ENCODE measurements around the gene LPAR3.
A peak's percentile ranks its signal among the peaks of the same experiment; 100 is the strongest.

Gene LPAR3, protein sequence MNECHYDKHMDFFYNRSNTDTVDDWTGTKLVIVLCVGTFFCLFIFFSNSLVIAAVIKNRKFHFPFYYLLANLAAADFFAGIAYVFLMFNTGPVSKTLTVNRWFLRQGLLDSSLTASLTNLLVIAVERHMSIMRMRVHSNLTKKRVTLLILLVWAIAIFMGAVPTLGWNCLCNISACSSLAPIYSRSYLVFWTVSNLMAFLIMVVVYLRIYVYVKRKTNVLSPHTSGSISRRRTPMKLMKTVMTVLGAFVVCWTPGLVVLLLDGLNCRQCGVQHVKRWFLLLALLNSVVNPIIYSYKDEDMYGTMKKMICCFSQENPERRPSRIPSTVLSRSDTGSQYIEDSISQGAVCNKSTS

DNA sequence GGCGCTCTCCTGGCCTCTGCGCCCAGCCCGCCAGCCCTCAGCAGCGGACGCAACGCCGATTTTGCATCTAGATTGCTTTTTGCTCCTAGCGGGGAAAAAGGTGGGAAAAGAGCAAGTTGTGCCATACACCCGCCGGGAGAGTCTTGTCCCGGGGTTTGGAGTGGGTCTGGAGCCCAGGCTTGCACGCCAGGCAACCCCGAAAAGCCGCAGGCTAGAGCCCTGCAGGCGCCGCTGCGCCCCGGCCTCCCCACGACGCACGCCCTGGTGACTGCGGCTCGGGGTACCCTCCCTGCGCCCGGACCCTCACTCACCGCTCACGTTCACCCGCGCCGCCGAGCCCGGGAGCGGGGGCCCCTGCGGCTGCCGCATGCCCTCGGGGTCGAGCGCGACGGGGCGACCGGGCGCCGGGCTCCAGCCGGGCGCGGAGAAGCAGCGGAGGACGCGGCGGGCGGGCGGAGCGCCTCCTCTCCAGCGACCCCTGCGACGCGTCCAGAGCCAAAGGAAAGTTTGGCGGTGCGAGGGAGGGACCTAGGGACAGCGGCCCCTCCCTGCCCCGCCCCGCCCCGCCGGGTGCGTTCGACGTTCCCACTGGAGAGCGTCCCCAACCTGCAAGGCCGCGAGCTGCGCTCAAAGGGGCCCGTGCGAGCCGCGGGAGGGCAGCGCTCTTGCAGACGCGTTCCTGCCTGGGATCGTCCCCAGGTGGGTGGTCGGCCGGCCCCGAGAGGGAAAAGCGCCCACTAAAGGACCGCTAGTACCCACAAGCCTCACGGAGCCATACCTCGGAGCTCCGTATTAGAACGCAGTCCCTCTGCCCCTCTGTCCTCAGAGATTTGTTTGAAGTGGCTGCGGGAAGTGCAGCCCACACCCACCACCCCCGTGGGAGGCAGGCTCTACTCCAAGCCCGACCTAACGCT lies at the start of gene LPAR3:
Gene LPAR3 (minus strand): TSS at position 502 of the 914 bp plus-strand sequence. CDS start 27,086 bp downstream, outside the sequence.
- peak within 1 kb of the TSS; percentile 45 for H3K4me3 ChIP-seq (ENCODE audit: low read depth, low read length)
- DNase-seq (ENCODE audit: low read depth) = no peak

DNA sequence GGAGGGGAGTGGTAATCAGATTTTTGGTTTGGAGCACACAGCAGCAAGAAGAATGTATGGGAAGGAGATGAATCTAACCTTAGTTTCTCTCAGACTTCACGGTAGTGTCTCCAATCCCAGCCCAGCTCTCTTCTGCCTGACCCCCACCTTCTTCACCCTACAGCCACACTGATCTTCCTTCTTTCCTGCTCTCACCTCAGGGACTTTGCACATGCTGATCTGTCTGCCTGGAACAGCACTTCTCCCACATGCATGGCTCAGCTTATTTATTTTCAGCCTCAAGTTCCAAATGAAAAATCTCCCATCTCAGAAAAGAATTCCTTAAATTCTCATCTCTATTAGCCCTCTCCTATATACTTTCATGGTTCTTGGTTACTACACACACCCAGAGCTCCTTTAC lies 48.8 kb upstream of the LPAR3 start:
- H3K4me3 ChIP-seq (ENCODE audit: low read depth, low read length) = no peak overlapping the region
- DNase-seq (ENCODE audit: low read depth) = no peak

DNA sequence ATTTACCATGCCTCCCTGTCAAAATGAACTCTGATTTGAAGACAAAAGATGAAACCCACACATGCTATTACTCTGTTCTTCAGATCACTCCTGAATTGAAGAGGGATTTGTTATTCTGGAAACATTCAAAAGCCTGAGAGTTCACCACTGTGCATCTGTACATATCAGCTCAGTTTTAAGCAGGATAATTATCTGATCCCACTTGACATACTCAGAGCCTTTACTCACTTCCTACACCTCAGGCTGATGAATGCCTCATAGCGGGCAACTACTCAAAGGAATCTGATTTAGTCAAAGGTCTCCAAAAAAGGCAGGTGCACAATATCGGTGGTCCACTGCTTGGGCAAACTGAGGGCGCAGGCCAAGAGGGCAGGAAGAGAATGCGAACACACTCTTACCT lies 47.5 kb upstream of the LPAR3 start:
- no peak overlapping the region for H3K4me3 ChIP-seq (ENCODE audit: low read depth, low read length)
- no peak for DNase-seq (ENCODE audit: low read depth)

DNA sequence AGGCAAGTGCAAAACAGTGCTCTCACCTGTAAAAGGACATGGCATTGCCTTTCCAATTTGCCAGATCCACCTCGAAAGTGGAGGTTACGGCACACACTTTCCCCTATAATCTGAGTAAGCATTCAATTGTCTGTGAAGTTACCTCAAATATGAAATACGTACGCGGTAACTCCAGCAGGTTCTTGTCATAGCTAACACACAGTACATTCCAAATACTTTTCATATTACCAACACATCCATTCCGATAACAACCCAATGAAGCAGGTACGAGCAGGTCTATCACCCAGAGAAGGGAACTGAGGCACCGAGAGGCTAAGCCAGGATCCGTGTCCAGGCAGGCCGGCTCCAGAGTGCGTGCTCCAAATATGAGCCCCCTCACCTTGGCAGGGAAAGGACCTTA lies 46.8 kb upstream of the LPAR3 start:
- DNase-seq (ENCODE audit: low read depth) = no peak
- H3K4me3 ChIP-seq (ENCODE audit: low read depth, low read length) = no peak overlapping the region

DNA sequence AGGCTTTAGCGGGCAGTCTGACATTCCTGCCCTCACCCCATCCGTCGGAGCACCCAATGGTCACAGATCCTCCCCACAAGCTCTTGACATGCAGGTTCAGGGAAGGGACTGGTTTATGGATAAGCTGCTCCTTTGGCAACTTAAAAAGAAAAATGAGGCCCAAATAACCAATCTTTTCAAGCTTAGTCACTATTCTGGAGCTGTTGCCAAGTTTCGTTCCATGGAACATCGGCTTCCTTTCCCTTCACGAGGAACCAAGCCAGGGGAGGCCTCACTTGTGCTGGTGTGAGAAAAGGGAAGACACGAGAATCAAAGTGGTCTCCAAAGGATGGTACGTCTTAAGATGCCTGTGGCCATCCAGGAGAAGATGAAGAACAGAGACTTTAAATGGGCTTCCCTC lies 46.1 kb upstream of the LPAR3 start:
- H3K4me3 ChIP-seq (ENCODE audit: low read depth, low read length) = no peak overlapping the region
- peak; percentile 11 for DNase-seq (ENCODE audit: low read depth)

DNA sequence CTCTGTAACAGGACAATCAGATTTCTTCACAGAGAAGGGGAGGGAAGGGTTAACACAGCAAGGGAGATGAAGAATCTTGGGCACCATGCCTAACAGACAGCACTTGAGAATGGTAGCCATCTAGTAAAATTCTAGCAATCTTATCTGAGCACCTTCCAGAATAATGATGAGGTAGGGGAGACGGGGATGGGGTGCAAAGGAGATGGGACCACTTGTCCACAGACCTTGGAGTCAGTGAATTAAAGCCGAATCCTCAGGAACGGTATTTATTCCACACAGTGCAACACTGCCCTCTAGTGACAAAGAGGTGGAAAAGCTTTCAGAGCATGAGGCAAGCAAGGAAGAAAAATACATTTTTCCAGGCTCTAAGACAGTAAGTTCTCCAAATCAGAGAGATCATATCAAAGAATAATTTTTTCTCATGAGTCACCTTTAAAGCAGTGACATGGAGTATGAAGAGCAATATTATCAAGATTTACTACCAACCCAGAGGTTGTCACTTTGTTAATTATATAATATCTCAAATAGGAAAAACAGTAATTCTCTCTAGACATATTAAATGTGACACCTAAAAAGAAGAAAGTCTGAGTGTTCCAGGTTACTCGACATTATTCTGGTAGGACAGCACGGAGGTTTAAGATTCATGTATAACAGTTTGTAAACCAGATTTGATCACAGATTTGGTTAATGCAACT lies 43.3 kb upstream of the LPAR3 start:
- no peak overlapping the region for H3K4me3 ChIP-seq (ENCODE audit: low read depth, low read length)
- no peak for DNase-seq (ENCODE audit: low read depth)

DNA sequence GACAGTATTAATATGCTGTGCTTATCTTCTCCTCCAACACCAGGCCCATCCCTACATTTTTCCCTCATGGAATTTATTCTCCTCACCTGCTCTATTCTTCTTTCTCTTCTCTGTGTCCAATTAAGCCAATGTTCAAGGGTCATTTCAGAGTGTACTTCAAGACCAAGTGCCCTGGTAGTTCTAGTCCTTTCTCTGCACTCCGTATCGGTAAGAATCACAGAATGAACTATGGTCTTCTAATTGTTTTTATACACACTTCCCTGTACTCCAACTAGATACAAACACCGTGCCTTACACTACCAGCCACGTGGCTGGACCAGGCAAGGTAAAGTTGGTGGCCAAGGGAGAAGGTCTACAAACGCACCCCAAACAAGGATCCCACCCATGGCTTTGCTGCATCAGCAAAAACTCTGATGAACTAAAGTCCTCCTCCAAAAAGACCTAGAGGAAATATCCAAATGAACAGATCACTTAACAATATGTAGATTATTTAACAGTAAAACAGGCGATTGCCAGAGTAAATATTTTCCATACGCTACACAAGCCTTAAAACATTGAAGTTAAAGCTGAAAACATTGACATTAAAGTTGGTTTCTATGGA lies 40.1 kb upstream of the LPAR3 start:
- H3K4me3 ChIP-seq (ENCODE audit: low read depth, low read length) = no peak overlapping the region
- DNase-seq (ENCODE audit: low read depth) = no peak

DNA sequence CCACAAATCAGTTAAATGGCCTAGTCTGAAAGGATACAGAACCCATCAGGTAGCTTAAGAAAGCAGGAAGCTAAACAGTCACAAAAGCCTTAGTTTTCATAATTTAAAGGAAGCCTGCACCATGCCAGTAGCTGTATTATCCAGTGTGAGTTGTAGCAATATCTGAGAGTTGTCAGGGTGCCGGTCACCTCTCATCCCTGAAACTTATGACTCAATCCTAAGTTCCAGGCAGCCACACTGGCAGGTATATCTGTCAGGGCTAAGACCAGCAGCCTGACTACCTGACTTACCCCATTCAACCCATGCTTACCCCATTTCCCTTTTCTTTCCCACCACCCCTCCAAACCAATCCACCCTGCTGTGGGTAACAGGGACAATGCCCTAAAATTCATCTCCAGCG lies 37.8 kb upstream of the LPAR3 start:
- DNase-seq (ENCODE audit: low read depth) = no peak
- no peak overlapping the region for H3K4me3 ChIP-seq (ENCODE audit: low read depth, low read length)

DNA sequence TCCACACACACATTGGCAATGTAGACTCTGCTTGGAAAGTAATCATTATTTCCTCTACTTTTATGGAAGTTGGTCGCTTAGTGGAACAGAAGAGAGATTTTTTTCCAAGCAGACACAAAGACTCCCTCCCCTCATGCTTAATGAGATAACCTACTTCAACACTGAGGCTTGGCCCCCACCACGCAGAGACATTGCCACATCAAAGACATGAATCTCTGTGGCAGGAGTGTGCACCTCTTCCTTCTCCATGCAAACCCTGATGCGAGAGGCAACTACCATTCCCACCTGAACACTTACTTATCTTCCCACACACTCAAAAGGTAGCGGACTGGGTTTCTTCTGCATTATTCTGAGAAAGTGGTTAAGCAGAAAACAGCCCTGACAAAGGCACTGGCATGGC lies 37.3 kb upstream of the LPAR3 start:
- no peak for DNase-seq (ENCODE audit: low read depth)

DNA sequence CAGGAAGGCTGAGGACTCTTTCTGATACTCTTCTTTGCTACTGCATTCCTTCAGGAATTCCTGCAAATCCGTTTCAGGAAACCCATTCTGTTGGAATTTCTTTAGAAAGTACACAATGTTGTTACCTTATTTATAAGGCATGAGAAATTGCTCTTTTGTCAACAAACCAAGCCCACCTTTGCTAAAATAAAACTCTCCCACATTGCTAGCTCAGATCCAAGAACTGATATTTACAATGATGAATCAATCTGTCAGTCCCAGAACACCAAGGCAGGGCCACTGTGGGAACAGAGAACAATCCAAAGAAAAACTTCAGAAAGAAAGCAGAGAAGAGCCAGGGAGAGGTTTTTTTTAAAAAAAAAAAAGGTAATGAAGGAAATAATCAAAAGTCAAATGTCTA lies 36.6 kb upstream of the LPAR3 start:
- no peak for DNase-seq (ENCODE audit: low read depth)
- no peak overlapping the region for H3K4me3 ChIP-seq (ENCODE audit: low read depth, low read length)

More for the DNA sequence above, 37.3 kb upstream of the LPAR3 start:
- no peak overlapping the region for H3K4me3 ChIP-seq (ENCODE audit: low read depth, low read length)

DNA sequence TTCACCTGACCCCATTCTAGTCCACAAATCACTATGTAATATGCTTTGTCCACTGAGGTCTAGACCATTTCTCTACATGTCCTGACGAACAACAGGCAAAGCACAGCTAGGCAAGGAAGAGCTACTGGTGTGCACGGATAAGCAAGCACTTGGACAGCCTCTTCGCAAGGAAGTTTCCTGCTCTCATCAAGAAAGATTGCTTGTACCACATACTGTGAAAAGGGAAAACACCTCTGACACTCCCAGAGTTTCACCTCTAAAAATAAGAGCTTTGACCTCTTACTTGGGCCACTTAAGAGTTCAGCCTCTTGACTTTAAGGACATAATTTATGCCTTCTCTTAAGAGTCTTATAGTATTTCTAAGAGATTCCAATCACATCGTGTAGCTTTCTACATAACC lies 36.0 kb upstream of the LPAR3 start:
- DNase-seq (ENCODE audit: low read depth) = no peak
- no peak overlapping the region for H3K4me3 ChIP-seq (ENCODE audit: low read depth, low read length)

DNA sequence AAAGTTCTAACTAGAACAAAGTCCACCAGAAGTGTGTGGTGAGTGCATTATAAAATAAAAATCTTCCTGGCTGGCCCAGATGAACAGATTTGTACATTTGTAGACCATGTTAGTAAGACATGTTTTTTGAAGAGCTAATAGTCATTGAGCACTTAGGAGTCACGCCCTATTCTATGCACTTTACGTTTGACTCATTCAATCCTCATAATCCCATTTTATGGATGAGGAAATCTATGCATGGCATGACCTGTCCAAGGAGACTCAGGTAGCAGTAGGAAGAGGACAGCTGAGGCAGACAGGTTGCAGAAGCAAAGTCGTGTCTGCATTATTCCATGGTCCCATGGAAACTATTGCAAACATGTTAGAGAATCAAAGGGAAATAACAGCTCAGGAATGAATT lies 30.3 kb upstream of the LPAR3 start:
- no peak for DNase-seq (ENCODE audit: low read depth)
- H3K4me3 ChIP-seq (ENCODE audit: low read depth, low read length) = no peak overlapping the region

DNA sequence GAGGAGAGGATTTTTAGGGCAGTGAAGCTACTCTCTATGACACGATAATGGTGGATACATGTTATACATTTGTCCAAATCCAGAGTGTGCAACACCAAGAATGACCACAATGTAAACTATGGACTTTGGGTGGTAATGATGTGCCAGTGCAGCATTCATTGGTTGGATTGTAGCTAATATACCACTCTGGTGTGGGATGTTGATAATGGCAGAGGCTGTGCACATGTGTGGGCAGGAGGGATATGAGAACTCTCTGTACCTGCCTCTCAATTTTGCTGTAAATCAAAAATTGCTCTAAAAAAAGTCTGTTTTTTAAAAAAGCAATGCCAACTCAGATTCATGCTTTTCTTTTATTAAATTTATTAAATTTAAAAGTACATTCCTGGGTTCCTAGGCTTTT lies 27.2 kb upstream of the LPAR3 start:
- H3K4me3 ChIP-seq (ENCODE audit: low read depth, low read length) = no peak overlapping the region
- DNase-seq (ENCODE audit: low read depth) = no peak

DNA sequence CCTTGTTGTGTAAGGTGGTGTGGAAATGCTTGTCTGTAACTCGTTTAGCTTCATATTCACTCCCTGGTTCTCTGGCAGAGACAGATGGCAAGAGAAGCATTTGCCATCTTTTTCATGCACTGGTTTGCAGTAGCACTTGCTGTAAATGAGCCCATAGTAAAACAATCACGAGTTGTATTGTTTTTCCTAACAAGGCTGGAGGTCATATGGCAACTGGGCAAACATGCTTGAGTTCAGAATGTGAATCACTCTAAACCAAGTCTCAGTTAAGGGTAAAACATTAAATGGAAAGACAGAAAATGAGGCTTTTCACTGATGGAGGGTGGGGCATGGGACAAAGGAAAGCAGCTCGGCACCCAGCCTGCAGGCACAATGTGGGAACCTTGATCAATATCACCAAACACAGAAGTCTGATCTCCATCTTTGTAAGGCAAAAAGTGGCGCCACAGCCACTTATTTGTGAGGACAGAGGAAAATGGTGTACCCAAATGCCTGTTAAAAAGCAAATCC lies 26.5 kb upstream of the LPAR3 start:
- no peak for DNase-seq (ENCODE audit: low read depth)
- H3K4me3 ChIP-seq (ENCODE audit: low read depth, low read length) = no peak overlapping the region

DNA sequence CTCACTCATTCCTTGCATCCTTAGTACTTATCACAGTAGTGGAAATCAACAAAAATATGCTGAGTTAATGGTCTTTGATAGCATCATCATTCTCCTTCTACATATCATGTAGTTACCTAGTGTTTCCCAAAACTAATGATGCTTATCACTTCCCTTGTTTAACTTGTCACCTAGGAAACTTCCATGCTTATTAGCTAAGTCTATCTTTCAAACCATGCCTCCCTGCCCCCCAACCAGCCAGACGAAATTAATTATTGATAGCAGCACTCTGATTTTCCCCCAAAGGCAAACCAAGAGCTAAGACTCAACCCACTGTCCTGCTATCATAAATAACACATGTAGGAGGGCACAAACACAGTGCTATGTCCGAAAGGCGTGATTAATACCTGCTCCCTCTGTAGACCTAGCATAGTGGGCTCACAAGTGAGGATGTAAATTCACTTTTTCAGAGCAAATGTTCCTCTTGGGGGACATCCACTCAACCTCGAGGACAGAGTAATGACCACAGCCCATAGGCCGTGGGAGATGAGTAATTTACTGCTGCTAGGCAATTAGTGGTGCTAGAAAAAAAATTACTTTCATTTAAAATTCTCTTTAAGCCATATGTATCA lies 25.8 kb upstream of the LPAR3 start:
- DNase-seq (ENCODE audit: low read depth) = no peak

DNA sequence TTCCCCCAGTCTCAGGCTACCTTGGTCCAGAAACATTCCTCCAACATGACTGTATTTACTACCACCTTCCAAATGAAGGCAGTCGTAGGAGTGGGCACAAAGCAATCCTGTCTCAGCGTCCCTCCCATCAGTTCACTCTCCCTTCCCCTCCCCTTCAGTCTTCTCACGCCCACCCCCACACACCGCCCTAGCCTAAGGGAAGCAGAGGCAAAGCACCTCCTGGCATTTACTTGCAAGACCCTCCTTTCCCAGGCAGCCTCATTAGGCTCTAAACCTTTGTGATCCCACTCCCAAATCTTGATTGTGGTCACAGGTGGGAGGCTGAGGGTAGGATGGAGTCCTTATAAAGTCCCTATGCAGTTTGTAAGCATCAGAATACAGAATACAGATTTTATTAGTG lies 23.9 kb upstream of the LPAR3 start:
- H3K4me3 ChIP-seq (ENCODE audit: low read depth, low read length) = no peak overlapping the region
- no peak for DNase-seq (ENCODE audit: low read depth)

More for the DNA sequence above, 25.8 kb upstream of the LPAR3 start:
- no peak overlapping the region for H3K4me3 ChIP-seq (ENCODE audit: low read depth, low read length)

DNA sequence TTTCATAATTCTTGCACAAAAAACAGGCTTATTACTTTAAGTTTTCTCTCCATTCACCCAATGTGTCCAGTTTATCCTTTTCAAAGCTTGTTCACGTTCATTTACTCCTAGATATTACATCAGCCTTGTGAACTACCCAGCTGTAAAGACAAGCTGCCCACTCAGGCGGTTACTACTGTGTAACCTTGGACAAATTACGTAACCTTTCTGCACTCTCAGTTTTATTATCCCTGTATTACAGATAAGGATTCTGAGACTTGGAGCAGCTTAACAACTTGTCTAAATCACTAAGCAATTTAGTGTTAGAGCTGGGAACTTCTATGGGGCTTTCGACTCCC lies 20.5 kb upstream of the LPAR3 start:
- peak; percentile 25 for DNase-seq (ENCODE audit: low read depth)
- H3K4me3 ChIP-seq (ENCODE audit: low read depth, low read length) = no peak overlapping the region

DNA sequence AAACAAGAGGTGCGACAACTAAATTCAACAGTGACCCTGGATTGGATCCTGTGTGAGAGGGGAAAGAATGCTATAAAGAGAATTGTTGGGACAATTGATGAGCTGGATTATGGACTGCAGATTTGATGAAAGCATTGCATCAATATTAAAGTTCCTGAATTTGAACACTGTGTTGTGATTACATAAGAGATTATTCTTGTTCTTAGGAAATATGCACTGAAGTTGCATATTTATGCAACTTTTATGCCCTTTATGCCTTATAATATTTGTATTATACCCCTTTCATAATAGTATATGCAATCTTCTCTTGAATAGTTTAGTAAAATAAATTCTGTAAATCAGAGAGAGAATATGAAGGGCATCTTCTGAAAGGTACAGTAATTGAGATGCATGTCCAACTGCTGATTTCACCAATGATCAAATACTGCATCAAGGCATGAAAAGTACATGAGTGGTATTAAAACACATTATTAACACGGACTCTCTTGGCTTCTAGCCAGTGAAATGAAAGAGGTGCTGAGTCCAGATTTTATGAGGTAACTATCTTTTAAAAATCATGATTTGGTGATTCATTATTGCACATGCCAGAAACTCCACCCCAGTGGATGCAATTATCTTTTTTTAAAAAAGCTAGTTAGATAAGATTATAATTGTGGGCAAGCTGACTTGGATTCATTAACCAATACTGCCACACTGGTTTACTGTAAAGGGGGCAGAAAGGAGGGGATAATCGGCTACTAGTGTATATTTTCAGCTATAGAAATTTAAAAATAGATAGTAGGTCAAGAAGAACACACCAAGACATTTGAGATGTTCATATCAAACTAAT lies 19.9 kb upstream of the LPAR3 start:
- no peak overlapping the region for H3K4me3 ChIP-seq (ENCODE audit: low read depth, low read length)
- no peak for DNase-seq (ENCODE audit: low read depth)

Measured in skeletal muscle cell (primary cell).